ENCODE measurements around the gene EP300. TPM values are rescaled to one million over a fixed set of nuclear protein-coding genes. Genes with fewer than 3 reads are reported as not detected.

The EP300 gene
- total and polyA plus RNA-seq, 2 of the 8 experiments (the other 6 are each of a cell fraction or from before 2014, with no cell fraction given) = 39.5 to 109 TPM

GRCh38 chr22:41048791-41049717 is 43.3 kb upstream of the EP300 start (continued):
- TF ChIP-seq E2F6 (IDR thresholded peaks at IDR 0.05) (no peak), MAX (IDR thresholded peaks at IDR 0.05) (peak; percentile 39; the same call in 1 of the 2 replicates), RBBP5 (IDR thresholded peaks at IDR 0.05; ENCODE audit: borderline replicate concordance, low read depth, low read length) (no peak), SP1 (IDR thresholded peaks at IDR 0.05; ENCODE audit: low read depth, low read length) (no peak), FOSL1 (IDR thresholded peaks at IDR 0.05; ENCODE audit: insufficient read depth, low read depth, low read length) (no peak), SRF (IDR thresholded peaks at IDR 0.05; ENCODE audit: low read depth, low read length) (no peak), CHD7 (IDR thresholded peaks at IDR 0.05; ENCODE audit: insufficient replicate concordance, low read length) (no peak), BRCA1 (IDR thresholded peaks at IDR 0.05; ENCODE audit: low read depth, low read length) (no peak), JUN (IDR thresholded peaks at IDR 0.05; ENCODE audit: low read depth, low read length) (no peak)
